GM21576 (cell line): Measurements from ENCODE around the gene UPK1B.
"Not testable (repeated sequence)": the region's sequence is repeated elsewhere in the genome, so short reads cannot be mapped to it uniquely, and the experiment has no call there.

ENCODE experiments used
- ATAC-seq: cut with Tn5 transposase; IDR thresholded peaks from one replicate; pipeline ENCODE4 v1.9.1; 2021; ENCODE audit warnings: mild to moderate bottlenecking, moderate library complexity; ENCODE audit not compliant: unreplicated experiment

Gene UPK1B

GRCh38 chr3:119221779-119222320, 48.5 kb downstream of the UPK1B start:
- no peak for ATAC-seq

- ATAC-seq: no peak
Observed at GRCh38 chr3:119222391-119222790, 49.0 kb downstream of the UPK1B start.

- no peak for ATAC-seq
Observed at GRCh38 chr3:119223511-119223910, 50.1 kb downstream of the UPK1B start.

- ATAC-seq: no peak
Observed at GRCh38 chr3:119225121-119225520, 51.7 kb downstream of the UPK1B start.

GRCh38 chr3:119227070-119227850, 53.9 kb downstream of the UPK1B start:
- no peak for ATAC-seq

GRCh38 chr3:119228373-119229145, 55.2 kb downstream of the UPK1B start:
- no peak for ATAC-seq

- ATAC-seq: no peak
Observed at GRCh38 chr3:119229190-119229589, 55.8 kb downstream of the UPK1B start.

- ATAC-seq: no peak
Observed at GRCh38 chr3:119230071-119230470, 56.7 kb downstream of the UPK1B start.

GRCh38 chr3:119230745-119231144, 57.3 kb downstream of the UPK1B start:
- ATAC-seq: no peak

GRCh38 chr3:119234610-119235009, 61.2 kb downstream of the UPK1B start:
- ATAC-seq: no peak

GRCh38 chr3:119235151-119235550, 61.8 kb downstream of the UPK1B start:
- ATAC-seq: no peak

GRCh38 chr3:119236756-119237155, 63.4 kb downstream of the UPK1B start:
- no peak for ATAC-seq

- no peak for ATAC-seq
Observed at GRCh38 chr3:119237299-119237698, 63.9 kb downstream of the UPK1B start.

- ATAC-seq: no peak
Observed at GRCh38 chr3:119238363-119238762, 65.0 kb downstream of the UPK1B start.

- ATAC-seq: no peak
Observed at GRCh38 chr3:119239206-119239820, 65.9 kb downstream of the UPK1B start.

- peak; percentile 13 for ATAC-seq
Observed at GRCh38 chr3:119240101-119240590, 66.7 kb downstream of the UPK1B start.

- ATAC-seq: peak; percentile 88
Observed at GRCh38 chr3:119240591-119241434, 67.4 kb downstream of the UPK1B start, which contains the start of gene B4GALT4. TSS of gene B4GALT4 (minus strand) at chr3:119240878. CDS start at chr3:119230099, 10,779 bp downstream.

GRCh38 chr3:119242387-119243057, 69.1 kb downstream of the UPK1B start:
- ATAC-seq: not testable (repeated sequence)

GRCh38 chr3:119243058-119243529, 69.7 kb downstream of the UPK1B start:
- not testable (repeated sequence) for ATAC-seq
